K562 (cell line): ENCODE data around the gene SLC25A1. TPM values are rescaled to one million over a fixed set of nuclear protein-coding genes. Genes with fewer than 3 reads are reported as not detected.

ENCODE experiments used
- CBX5 ChIP-seq: IDR thresholded peaks from 2 replicates; pipeline ENCODE4 v1.6.1; 2014; ENCODE audit warnings: low read depth, borderline replicate concordance
- CC2D1A ChIP-seq: fragments of 450-650 bp; IDR thresholded peaks from 2 replicates; pipeline ENCODE4 v1.6.1; 2017; ENCODE audit warnings: mild to moderate bottlenecking
- CUX1 ChIP-seq: fragments of 200-800 bp; sonication (Bioruptor generic); IDR thresholded peaks from 2 replicates; pipeline ENCODE4 v1.6.1; 2016; ENCODE audit warnings: missing genetic modification characterization, missing compliant biosample characterization
- E4F1 ChIP-seq: fragments of 250-450 bp; sonication (Bioruptor Pico); IDR thresholded peaks from 2 replicates; pipeline ENCODE4 v1.5.0; 2021; ENCODE audit warnings: mild to moderate bottlenecking, borderline replicate concordance
- ETV6 ChIP-seq, 3 experiments: fragments of 150-350 bp in 1 of 3; sonication (generic) in 1 of 3; formaldehyde crosslinking in 1 of 3; IDR thresholded peaks; 2 replicates each; pipeline versions ENCODE4 v1.6.1 to v1.8.0; 2014 to 2022; ENCODE audit warnings: borderline replicate concordance in 2 of 3, low read depth in 2 of 3, antibody characterized with exemption in 1 of 3, low read length in 1 of 3, mild to moderate bottlenecking in 1 of 3, missing genetic modification reagents in 1 of 3
- FIP1L1 ChIP-seq: fragments of 200-400 bp; formaldehyde crosslinking; IDR thresholded peaks from 2 replicates; pipeline ENCODE4 v1.6.1; 2018; ENCODE audit warnings: mild to moderate bottlenecking, low read depth, low read length; ENCODE audit not compliant: poor library complexity, severe bottlenecking
- MAFK ChIP-seq: IDR thresholded peaks from 2 replicates; pipeline ENCODE4 v1.6.1; 2011; ENCODE audit warnings: low read length, improper control_type of control experiment
- MYC ChIP-seq, 2 experiments: fragments of 250-450 bp in 1 of 2; sonication (Bioruptor Pico) in 1 of 2; IDR thresholded peaks; 2 replicates each; pipeline versions ENCODE4 v1.5.1 to v1.6.1; 2012 to 2021; ENCODE audit warnings: low read depth in 2 of 2, borderline replicate concordance in 1 of 2, improper control_type of control experiment in 1 of 2, low read length in 1 of 2, mild to moderate bottlenecking in 1 of 2, moderate library complexity in 1 of 2
- NR0B1 ChIP-seq: fragments of 450-650 bp; IDR thresholded peaks from one replicate; pipeline ENCODE4 v1.6.1; 2018; ENCODE audit warnings: mild to moderate bottlenecking, moderate library complexity; ENCODE audit not compliant: partially characterized antibody
- NR2C2 ChIP-seq, 2 experiments: fragments of 200-800 bp in 1 of 2; sonication (Bioruptor generic) in 1 of 2; sonication (generic) in 1 of 2; formaldehyde crosslinking in 1 of 2; IDR thresholded peaks; 2 replicates each; pipeline versions ENCODE4 v1.6.1 to v1.8.0; 2016 to 2022; ENCODE audit warnings: mild to moderate bottlenecking in 1 of 2, missing compliant biosample characterization in 1 of 2, missing genetic modification characterization in 1 of 2, missing genetic modification reagents in 1 of 2
- RBM22 ChIP-seq: fragments of 200-400 bp; formaldehyde crosslinking; IDR thresholded peaks from 2 replicates; pipeline ENCODE4 v1.6.1; 2018; ENCODE audit warnings: low read length, low read depth; ENCODE audit not compliant: poor library complexity, severe bottlenecking
- TAF9B ChIP-seq: fragments of 450-650 bp; IDR thresholded peaks from 2 replicates; pipeline ENCODE4 v1.6.1; 2018; ENCODE audit warnings: mild to moderate bottlenecking; ENCODE audit not compliant: partially characterized antibody
- TOE1 ChIP-seq, 2 experiments: fragments of 450-650 bp in 1 of 2; sonication (generic) in 1 of 2; formaldehyde crosslinking in 1 of 2; IDR thresholded peaks; 2 replicates each; pipeline versions ENCODE4 v1.7.1 to v1.8.0; 2016 to 2022; ENCODE audit warnings: borderline replicate concordance in 2 of 2, mild to moderate bottlenecking in 2 of 2, antibody characterized with exemption in 1 of 2, inconsistent platforms in 1 of 2, low read depth in 1 of 2, missing genetic modification reagents in 1 of 2, moderate library complexity in 1 of 2
- ZFP30 ChIP-seq: fragments of 250-450 bp; sonication (Bioruptor Pico); IDR thresholded peaks from 2 replicates; pipeline ENCODE4 v1.8.0; 2022; ENCODE audit warnings: moderate library complexity, mild to moderate bottlenecking, inconsistent platforms, borderline replicate concordance
- ZNF717 ChIP-seq: fragments of 250-450 bp; sonication (Bioruptor Pico); IDR thresholded peaks from 2 replicates; pipeline ENCODE4 v1.5.0; 2021
- ZSCAN32 ChIP-seq: fragments of 450-650 bp; formaldehyde crosslinking; IDR thresholded peaks from 2 replicates; pipeline ENCODE4 v1.4.0; 2020; ENCODE audit warnings: mild to moderate bottlenecking, moderate library complexity
- polyA plus RNA-seq, 8 experiments: library from polyadenylated mRNA; depleted of rRNA in 4 of 8; stranded (reverse) in 5 of 8; unstranded in 3 of 8; fragments of >200 nt; fragmentation: Nextera tagmentation in 2 of 8; fragmentation: Illumina TruSeq in 1 of 8; extraction: Ambion mirVana in 2 of 8; extraction: Trizol in 1 of 8; gene quantifications; 2 replicates each; pipeline versions ENCODE4 v1.2.1 to v1.2.3, GENCODE V29; 2011 to 2014; ENCODE audit warnings: inconsistent platforms in 1 of 8, missing spikeins in 1 of 8
- total RNA-seq, 7 experiments: library from RNA; depleted of rRNA in 6 of 7; stranded (reverse); fragments of >200 nt in 6 of 7; fragmentation: Illumina TruSeq in 2 of 7; extraction: Trizol in 2 of 7; gene quantifications; 2 replicates each; pipeline versions ENCODE4 v1.2.1 to v1.2.3, GENCODE V29; 2011 to 2021; ENCODE audit warnings: low replicate concordance in 1 of 7

SLC25A1 gene
- total and polyA plus RNA-seq, 9 of the 15 experiments (the other 6 are each of a cell fraction or from before 2014, with no cell fraction given): 11.0 to 408 (median 110) TPM

GRCh38 chr22:19146215-19146968 is 32.1 kb downstream of the SLC25A1 start (continued):
- TF ChIP-seq NR2C2 (CRISPR knock-in tag; IDR thresholded peaks at IDR 0.05): peak; percentile 62; the same call in 1 of the 2 replicates
- no peak for TF ChIP-seq NR2C2 (tag; IDR thresholded peaks at IDR 0.05)
- no peak for TF ChIP-seq CBX5
- TF ChIP-seq TOE1 (IDR thresholded peaks at IDR 0.05; ENCODE audit: borderline replicate concordance): no peak
- TF ChIP-seq TOE1 (CRISPR knock-in tag; IDR thresholded peaks at IDR 0.05; ENCODE audit: borderline replicate concordance, low read depth): peak; percentile 32; the same call in 1 of the 2 replicates
- TF ChIP-seq CUX1: no peak
- no peak for TF ChIP-seq RBM22
- TF ChIP-seq ETV6 (IDR thresholded peaks at IDR 0.05; ENCODE audit: borderline replicate concordance in 1 of 2, low read depth in 2 of 2, low read length in 1 of 2): no peak
- TF ChIP-seq ETV6 (CRISPR knock-in tag; IDR thresholded peaks at IDR 0.05; ENCODE audit: borderline replicate concordance): no peak
- no peak for TF ChIP-seq TAF9B
- TF ChIP-seq MAFK: no peak
- no peak for TF ChIP-seq E4F1 (CRISPR knock-in tag)
- no peak for TF ChIP-seq ZFP30 (CRISPR knock-in tag)
- TF ChIP-seq FIP1L1: no peak
- no peak for TF ChIP-seq ZSCAN32 (CRISPR knock-in tag)
- no peak for TF ChIP-seq ZNF717 (CRISPR knock-in tag)
- no peak for TF ChIP-seq CC2D1A
- no peak for TF ChIP-seq MYC (IDR thresholded peaks at IDR 0.05; ENCODE audit: low read depth, low read length)
- no peak for TF ChIP-seq MYC (CRISPR knock-in tag; IDR thresholded peaks at IDR 0.05; ENCODE audit: borderline replicate concordance, low read depth)
- TF ChIP-seq NR0B1: no peak
